Neural cell (in vitro differentiated cells): ENCODE data around the gene GNG2.

ENCODE experiments used
- EZH2 ChIP-seq: fragments of 200-600, 300-800 bp; shearing (Covaris generic), sonication (generic); IDR thresholded peaks from 2 replicates; pipeline ENCODE4 v1.6.1; 2014; ENCODE audit warnings: antibody characterized with exemption, low read length, borderline replicate concordance, mild to moderate bottlenecking; ENCODE audit not compliant: insufficient read depth, poor library complexity, severe bottlenecking
- MXI1 ChIP-seq: fragments of 450-650 bp; conservative IDR thresholded peaks from 2 replicates; pipeline ENCODE4 v1.6.1; 2014; ENCODE audit warnings: antibody characterized with exemption, mild to moderate bottlenecking; ENCODE audit not compliant: poor library complexity, severe bottlenecking

- no peak for TF ChIP-seq EZH2
- no peak for TF ChIP-seq MXI1
Measured at GRCh38 chr14:52012635-52013034, 152.2 kb downstream of the GNG2 start.
